Measurements from ENCODE around the gene MKX.

MKX gene

GRCh38 chr10:27742195-27743011 is 3.2 kb downstream of the MKX start:
- no peak overlapping the region for H3K27ac ChIP-seq (ENCODE audit: low read depth, low read length, severe bottlenecking)
- H3K4me3 ChIP-seq (ENCODE audit: extremely low read depth, insufficient read depth, low read length, poor library complexity, severe bottlenecking): peak overlapping the region; percentile 61
- no peaks in the 10 kb centered on the region for H3K36me3 ChIP-seq (ENCODE audit: control insufficient read depth, insufficient read depth, low read length)
- 0 to 1% methylated on average over 37 to 68 of the region's 75 CpGs for WGBS, 2 experiments (ENCODE audit: insufficient coverage in 2 of 2)
- peaks cover 23% of the 10 kb centered on the region for H3K4me1 ChIP-seq (ENCODE audit: control insufficient read depth, insufficient read depth, low read length, poor library complexity, severe bottlenecking)
- H3K9me3 ChIP-seq (ENCODE audit: control insufficient read depth, low read length): no peaks in the 10 kb centered on the region

- no peaks in the 10 kb centered on the region for H3K36me3 ChIP-seq (ENCODE audit: control insufficient read depth, insufficient read depth, low read length)
- H3K9me3 ChIP-seq (ENCODE audit: control insufficient read depth, low read length): no peaks in the 10 kb centered on the region
- peaks cover 22% of the 10 kb centered on the region for H3K4me1 ChIP-seq (ENCODE audit: control insufficient read depth, insufficient read depth, low read length, poor library complexity, severe bottlenecking)
- WGBS, 2 experiments (ENCODE audit: insufficient coverage in 2 of 2): 13 to 15% methylated on average over 48 to 50 of the region's 55 CpGs
- H3K27ac ChIP-seq (ENCODE audit: low read depth, low read length, severe bottlenecking): no peak overlapping the region
- H3K4me3 ChIP-seq (ENCODE audit: extremely low read depth, insufficient read depth, low read length, poor library complexity, severe bottlenecking): peak overlapping the region; percentile 9
Observed at GRCh38 chr10:27741173-27742091, 4.2 kb downstream of the MKX start.

GRCh38 chr10:27736396-27736795 is 9.2 kb downstream of the MKX start:
- no CpG with 5 or more reads among the region's 1 CpG for WGBS, 2 experiments (ENCODE audit: insufficient coverage in 2 of 2)

GRCh38 chr10:27730041-27730440 is 15.6 kb downstream of the MKX start:
- no peak overlapping the region for H3K27ac ChIP-seq (ENCODE audit: low read depth, low read length, severe bottlenecking)
- no peaks in the 10 kb centered on the region for H3K4me1 ChIP-seq (ENCODE audit: control insufficient read depth, insufficient read depth, low read length, poor library complexity, severe bottlenecking)
- no peaks in the 10 kb centered on the region for H3K9me3 ChIP-seq (ENCODE audit: control insufficient read depth, low read length)
- no peak overlapping the region for H3K4me3 ChIP-seq (ENCODE audit: extremely low read depth, insufficient read depth, low read length, poor library complexity, severe bottlenecking)
- H3K36me3 ChIP-seq (ENCODE audit: control insufficient read depth, insufficient read depth, low read length): no peaks in the 10 kb centered on the region
- WGBS, 2 experiments (ENCODE audit: insufficient coverage in 2 of 2): no CpG with 5 or more reads among the region's 1 CpG

More at GRCh38 chr10:27736396-27736795, 9.2 kb downstream of the MKX start:
- no peak overlapping the region for H3K27ac ChIP-seq (ENCODE audit: low read depth, low read length, severe bottlenecking)
- no peak overlapping the region for H3K4me3 ChIP-seq (ENCODE audit: extremely low read depth, insufficient read depth, low read length, poor library complexity, severe bottlenecking)
- H3K36me3 ChIP-seq (ENCODE audit: control insufficient read depth, insufficient read depth, low read length): no peaks in the 10 kb centered on the region
- no peaks in the 10 kb centered on the region for H3K9me3 ChIP-seq (ENCODE audit: control insufficient read depth, low read length)
- no peaks in the 10 kb centered on the region for H3K4me1 ChIP-seq (ENCODE audit: control insufficient read depth, insufficient read depth, low read length, poor library complexity, severe bottlenecking)

GRCh38 chr10:27728338-27728737 is 17.3 kb downstream of the MKX start:
- no peaks in the 10 kb centered on the region for H3K9me3 ChIP-seq (ENCODE audit: control insufficient read depth, low read length)
- H3K4me3 ChIP-seq (ENCODE audit: extremely low read depth, insufficient read depth, low read length, poor library complexity, severe bottlenecking): no peak overlapping the region
- no peaks in the 10 kb centered on the region for H3K4me1 ChIP-seq (ENCODE audit: control insufficient read depth, insufficient read depth, low read length, poor library complexity, severe bottlenecking)
- no peak overlapping the region for H3K27ac ChIP-seq (ENCODE audit: low read depth, low read length, severe bottlenecking)
- 91 to 92% methylated on average over 2 of the region's 3 CpGs for WGBS, 2 experiments (ENCODE audit: insufficient coverage in 2 of 2)
- H3K36me3 ChIP-seq (ENCODE audit: control insufficient read depth, insufficient read depth, low read length): no peaks in the 10 kb centered on the region

- no peaks in the 10 kb centered on the region for H3K9me3 ChIP-seq (ENCODE audit: control insufficient read depth, low read length)
- no peak overlapping the region for H3K27ac ChIP-seq (ENCODE audit: low read depth, low read length, severe bottlenecking)
- H3K36me3 ChIP-seq (ENCODE audit: control insufficient read depth, insufficient read depth, low read length): no peaks in the 10 kb centered on the region
- WGBS, 2 experiments (ENCODE audit: insufficient coverage in 2 of 2): 86 to 92% methylated on average over 1 of the region's 1 CpG
- H3K4me3 ChIP-seq (ENCODE audit: extremely low read depth, insufficient read depth, low read length, poor library complexity, severe bottlenecking): no peak overlapping the region
- no peaks in the 10 kb centered on the region for H3K4me1 ChIP-seq (ENCODE audit: control insufficient read depth, insufficient read depth, low read length, poor library complexity, severe bottlenecking)
Observed at GRCh38 chr10:27724287-27724686, 21.3 kb downstream of the MKX start.

- Histone ChIP-seq H3K36me3 (ENCODE audit: control insufficient read depth, insufficient read depth, low read length) (no peaks in the 10 kb centered on the region), H3K4me1 (ENCODE audit: control insufficient read depth, insufficient read depth, low read length, poor library complexity, severe bottlenecking) (no peaks in the 10 kb centered on the region), H3K27ac (ENCODE audit: low read depth, low read length, severe bottlenecking) (no peak overlapping the region), H3K4me3 (ENCODE audit: extremely low read depth, insufficient read depth, low read length, poor library complexity, severe bottlenecking) (no peak overlapping the region), H3K9me3 (ENCODE audit: control insufficient read depth, low read length) (no peaks in the 10 kb centered on the region)
Observed at GRCh38 chr10:27723436-27723835, 22.2 kb downstream of the MKX start.

- H3K4me1 ChIP-seq (ENCODE audit: control insufficient read depth, insufficient read depth, low read length, poor library complexity, severe bottlenecking): no peaks in the 10 kb centered on the region
- no CpG with 5 or more reads among the region's 1 CpG for WGBS, 2 experiments (ENCODE audit: insufficient coverage in 2 of 2)
- H3K9me3 ChIP-seq (ENCODE audit: control insufficient read depth, low read length): no peaks in the 10 kb centered on the region
- H3K27ac ChIP-seq (ENCODE audit: low read depth, low read length, severe bottlenecking): no peak overlapping the region
- H3K4me3 ChIP-seq (ENCODE audit: extremely low read depth, insufficient read depth, low read length, poor library complexity, severe bottlenecking): no peak overlapping the region
- no peaks in the 10 kb centered on the region for H3K36me3 ChIP-seq (ENCODE audit: control insufficient read depth, insufficient read depth, low read length)
Observed at GRCh38 chr10:27720529-27720928, 25.1 kb downstream of the MKX start.

- Histone ChIP-seq H3K36me3 (ENCODE audit: control insufficient read depth, insufficient read depth, low read length) (no peaks in the 10 kb centered on the region), H3K9me3 (ENCODE audit: control insufficient read depth, low read length) (no peaks in the 10 kb centered on the region), H3K4me1 (ENCODE audit: control insufficient read depth, insufficient read depth, low read length, poor library complexity, severe bottlenecking) (no peaks in the 10 kb centered on the region), H3K4me3 (ENCODE audit: extremely low read depth, insufficient read depth, low read length, poor library complexity, severe bottlenecking) (no peak overlapping the region), H3K27ac (ENCODE audit: low read depth, low read length, severe bottlenecking) (no peak overlapping the region)
- 93 to 100% methylated on average over 2 of the region's 3 CpGs for WGBS, 2 experiments (ENCODE audit: insufficient coverage in 2 of 2)
Observed at GRCh38 chr10:27719052-27719451, 26.6 kb downstream of the MKX start.

- 100% methylated on average over 1 of the region's 3 CpGs; no CpG with 5 or more reads in 1 of the 2 experiments for WGBS, 2 experiments (ENCODE audit: insufficient coverage in 2 of 2)
Observed at GRCh38 chr10:27717861-27718260, 27.8 kb downstream of the MKX start.

More at GRCh38 chr10:27717861-27718260, 27.8 kb downstream of the MKX start:
- H3K36me3 ChIP-seq (ENCODE audit: control insufficient read depth, insufficient read depth, low read length): no peaks in the 10 kb centered on the region
- H3K9me3 ChIP-seq (ENCODE audit: control insufficient read depth, low read length): no peaks in the 10 kb centered on the region
- no peak overlapping the region for H3K4me3 ChIP-seq (ENCODE audit: extremely low read depth, insufficient read depth, low read length, poor library complexity, severe bottlenecking)
- H3K27ac ChIP-seq (ENCODE audit: low read depth, low read length, severe bottlenecking): no peak overlapping the region
- H3K4me1 ChIP-seq (ENCODE audit: control insufficient read depth, insufficient read depth, low read length, poor library complexity, severe bottlenecking): no peaks in the 10 kb centered on the region
